ENCODE results near the gene TWIST1.

The TWIST1 gene

DNA sequence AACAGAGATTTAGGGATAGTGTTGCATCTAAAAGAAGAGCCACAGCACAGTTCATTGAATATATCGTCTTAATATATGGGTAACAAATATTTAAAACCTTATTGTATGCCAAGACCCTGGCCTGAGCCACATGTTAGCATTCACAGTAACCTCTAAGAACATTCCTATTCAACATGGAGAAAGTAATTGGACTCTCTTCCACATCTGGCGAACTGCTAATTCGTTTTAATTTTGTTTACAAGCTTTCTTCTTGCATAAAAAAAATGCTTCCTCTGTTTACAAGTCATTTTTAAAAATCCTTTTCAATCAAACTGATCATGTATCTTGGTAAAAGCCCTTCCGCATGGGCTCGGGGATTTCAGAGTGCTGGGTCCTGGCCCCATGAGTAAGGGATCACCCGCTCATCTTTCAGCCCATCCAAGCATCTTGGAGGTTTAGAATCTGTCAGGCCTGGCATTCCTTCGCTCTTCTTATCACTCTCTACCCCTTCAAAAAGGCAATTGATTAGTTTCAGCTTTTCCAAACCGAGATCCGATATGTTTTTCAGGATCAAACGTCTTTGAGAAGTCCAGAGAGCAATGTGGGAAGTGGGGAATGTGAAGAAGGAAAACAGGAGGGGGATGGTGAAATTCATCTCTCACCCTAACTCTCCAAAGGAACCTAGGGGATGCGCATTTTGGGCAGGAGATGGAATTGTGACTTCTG is 7.3 kb downstream of the TWIST1 start:
- TF ChIP-seq, protein P1, sequence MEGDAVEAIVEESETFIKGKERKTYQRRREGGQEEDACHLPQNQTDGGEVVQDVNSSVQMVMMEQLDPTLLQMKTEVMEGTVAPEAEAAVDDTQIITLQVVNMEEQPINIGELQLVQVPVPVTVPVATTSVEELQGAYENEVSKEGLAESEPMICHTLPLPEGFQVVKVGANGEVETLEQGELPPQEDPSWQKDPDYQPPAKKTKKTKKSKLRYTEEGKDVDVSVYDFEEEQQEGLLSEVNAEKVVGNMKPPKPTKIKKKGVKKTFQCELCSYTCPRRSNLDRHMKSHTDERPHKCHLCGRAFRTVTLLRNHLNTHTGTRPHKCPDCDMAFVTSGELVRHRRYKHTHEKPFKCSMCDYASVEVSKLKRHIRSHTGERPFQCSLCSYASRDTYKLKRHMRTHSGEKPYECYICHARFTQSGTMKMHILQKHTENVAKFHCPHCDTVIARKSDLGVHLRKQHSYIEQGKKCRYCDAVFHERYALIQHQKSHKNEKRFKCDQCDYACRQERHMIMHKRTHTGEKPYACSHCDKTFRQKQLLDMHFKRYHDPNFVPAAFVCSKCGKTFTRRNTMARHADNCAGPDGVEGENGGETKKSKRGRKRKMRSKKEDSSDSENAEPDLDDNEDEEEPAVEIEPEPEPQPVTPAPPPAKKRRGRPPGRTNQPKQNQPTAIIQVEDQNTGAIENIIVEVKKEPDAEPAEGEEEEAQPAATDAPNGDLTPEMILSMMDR (IDR thresholded peaks at IDR 0.05; ENCODE audit: borderline replicate concordance, control extremely low read depth, extremely low read depth, insufficient read depth, missing control alignments), result no peak
- in situ Hi-C loops (cut with MboI; ENCODE audit: low sequenced_read_pairs, unreplicated experiment), result loop anchor here (25.0 kb wide), 2 partner anchors 552 to 1677 kb away; partner anchors contain the start of gene SP8
- DNase-seq (ENCODE audit: low spot score), result no peak

DNA sequence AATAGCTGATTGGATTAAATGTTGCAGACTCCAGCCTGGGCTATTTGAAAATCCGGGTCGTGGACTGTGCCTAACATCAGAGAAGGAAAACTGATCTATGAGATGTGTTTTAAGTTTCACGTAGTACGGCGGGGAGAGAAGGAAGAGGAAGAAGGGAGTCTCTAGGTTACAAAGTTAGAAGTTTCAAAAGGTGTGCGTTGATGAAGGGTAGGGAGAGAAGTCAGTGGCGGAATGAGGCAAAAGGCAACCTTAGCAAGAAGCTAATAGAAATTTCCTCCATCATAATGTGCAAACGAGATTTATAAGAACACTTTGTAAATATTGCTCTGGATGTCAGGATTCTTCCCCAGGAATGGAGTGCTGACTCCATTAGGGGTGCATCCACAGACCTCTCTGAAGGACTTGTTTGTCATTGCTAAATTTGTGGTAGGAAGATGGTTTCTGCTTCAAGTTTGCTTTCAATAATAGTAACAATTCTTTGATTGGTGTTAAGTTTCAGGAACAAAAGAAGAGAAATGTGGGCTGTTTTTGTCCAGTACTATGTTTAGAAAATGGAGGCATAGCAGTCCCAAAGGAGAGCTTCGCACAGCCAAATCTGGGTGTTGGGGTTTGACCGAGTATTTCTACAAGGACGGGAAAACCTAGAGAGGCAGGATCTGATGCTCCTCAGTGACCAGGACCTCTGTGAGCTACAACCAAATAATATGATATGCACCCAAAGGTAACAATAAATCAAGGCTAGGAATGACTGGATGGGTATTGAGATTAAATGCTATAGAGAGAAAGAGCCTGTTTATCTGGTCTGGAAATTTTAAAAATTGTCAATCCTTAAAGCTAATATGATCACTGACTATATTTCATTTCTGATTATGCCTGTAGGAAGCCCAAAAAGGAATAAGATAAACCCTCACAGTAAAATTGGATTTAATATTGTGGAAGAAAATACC is 8.2 kb downstream of the TWIST1 start:
- DNase-seq (ENCODE audit: low spot score), result no peak
- in situ Hi-C loops (cut with MboI; ENCODE audit: low sequenced_read_pairs, unreplicated experiment), result loop anchor here (25.0 kb wide), 2 partner anchors 553 to 1678 kb away; partner anchors contain the start of gene SP8
- TF ChIP-seq, protein P1 (IDR thresholded peaks at IDR 0.05; ENCODE audit: borderline replicate concordance, control extremely low read depth, extremely low read depth, insufficient read depth, missing control alignments), result no peak

DNA sequence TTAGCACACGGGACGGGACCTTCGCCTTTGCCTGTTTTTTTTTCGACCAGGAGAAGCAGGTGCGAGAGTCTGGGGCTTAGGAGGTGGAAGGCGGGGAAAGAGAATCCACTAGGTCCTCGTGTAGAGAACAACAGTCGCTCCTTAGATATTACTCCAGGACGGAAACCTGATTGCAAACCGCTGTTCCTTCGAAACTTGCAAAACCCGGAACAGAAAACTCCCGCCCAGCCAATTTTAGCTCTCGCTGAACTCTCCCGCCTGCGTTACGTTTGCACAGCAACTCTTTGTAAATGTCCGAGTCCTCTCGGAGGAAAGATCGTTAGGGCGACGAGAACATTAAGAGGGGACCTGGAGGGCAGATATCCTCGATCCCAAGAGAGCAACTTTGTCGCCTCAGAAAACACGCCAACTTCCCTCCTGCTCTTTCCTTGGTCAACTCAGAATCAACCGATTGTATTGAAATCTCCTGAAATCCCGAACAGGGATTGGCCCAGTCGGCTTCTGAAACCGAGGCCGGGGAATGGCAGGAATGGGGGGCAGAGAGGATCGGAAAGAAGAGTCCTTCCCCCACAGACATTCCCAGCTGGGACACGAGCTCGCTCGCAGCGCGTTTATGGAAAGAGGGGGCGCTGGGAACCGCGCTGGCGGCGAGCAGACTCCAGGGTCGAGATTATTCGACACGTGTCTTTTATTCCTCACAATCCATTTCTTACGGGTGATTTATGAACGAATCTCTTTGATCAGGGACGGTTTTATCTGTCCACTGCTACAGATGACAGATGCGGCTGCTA is 9.9 kb downstream of the TWIST1 start:
- TF ChIP-seq, protein P1 (IDR thresholded peaks at IDR 0.05; ENCODE audit: borderline replicate concordance, control extremely low read depth, extremely low read depth, insufficient read depth, missing control alignments), result no peak
- DNase-seq (ENCODE audit: low spot score), result no peak
- in situ Hi-C loops (cut with MboI; ENCODE audit: low sequenced_read_pairs, unreplicated experiment), result loop anchor here (25.0 kb wide), 2 partner anchors 555 to 1680 kb away; partner anchors contain the start of gene SP8

DNA sequence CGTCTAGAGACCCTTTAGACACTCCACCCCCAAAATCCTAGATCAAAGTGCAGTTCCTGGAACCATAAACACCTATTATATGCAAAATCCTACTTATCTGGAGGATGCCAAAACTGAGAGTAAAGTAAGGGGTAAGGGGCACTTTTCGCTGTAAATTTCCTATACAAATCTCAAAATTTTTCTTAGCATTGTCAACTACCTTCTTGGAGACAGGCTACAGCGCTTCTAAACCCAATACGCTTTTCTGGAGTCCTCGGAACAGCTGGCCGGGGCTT is 10.4 kb downstream of the TWIST1 start:
- in situ Hi-C loops (cut with MboI; ENCODE audit: low sequenced_read_pairs, unreplicated experiment), result loop anchor here (25.0 kb wide), 2 partner anchors 555 to 1680 kb away; partner anchors contain the start of gene SP8
- DNase-seq (ENCODE audit: low spot score), result no peak
- TF ChIP-seq, protein P1 (IDR thresholded peaks at IDR 0.05; ENCODE audit: borderline replicate concordance, control extremely low read depth, extremely low read depth, insufficient read depth, missing control alignments), result no peak

DNA sequence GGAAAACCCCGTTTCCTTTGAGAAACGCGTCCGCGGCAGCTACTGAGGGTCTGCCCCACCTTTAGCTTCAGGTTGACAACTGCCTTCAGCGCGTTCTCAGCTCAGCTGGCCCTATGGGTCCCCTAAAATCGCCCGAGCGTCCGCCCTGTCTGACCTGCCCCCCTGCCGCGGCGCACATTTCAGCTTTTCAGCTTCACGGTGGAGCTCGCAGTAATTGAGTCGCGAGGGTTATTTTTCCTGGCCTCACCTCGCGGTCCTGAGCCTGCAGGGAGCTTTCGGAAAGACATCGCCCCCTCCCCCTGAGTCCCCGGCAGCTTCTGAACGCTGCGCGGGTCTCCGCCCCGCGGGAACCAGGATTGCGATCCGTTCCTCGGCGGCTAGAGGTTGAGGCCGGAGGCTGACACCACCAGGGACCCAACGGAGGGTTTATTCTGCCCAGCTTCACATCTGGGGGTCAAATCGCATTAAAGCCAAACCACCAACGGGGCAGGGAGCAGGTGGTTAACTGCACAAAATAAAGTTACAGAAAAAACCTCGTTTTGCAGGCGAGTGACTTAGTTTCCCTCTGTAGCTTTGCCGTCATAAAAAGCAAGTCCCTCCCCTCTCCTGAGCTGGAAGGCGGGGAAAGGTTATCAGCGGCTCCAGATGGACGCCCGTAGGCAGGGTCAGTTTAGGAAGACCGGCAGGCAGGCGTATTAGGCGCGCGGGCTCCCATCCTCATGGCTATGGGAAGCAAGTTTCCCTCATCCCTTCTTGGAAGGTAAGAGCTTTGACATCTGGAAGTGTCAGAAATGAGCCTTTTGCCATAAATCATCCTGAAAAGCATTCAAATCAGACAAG is 11.0 kb downstream of the TWIST1 start:
- in situ Hi-C loops (cut with MboI; ENCODE audit: low sequenced_read_pairs, unreplicated experiment), result loop anchor here (25.0 kb wide), 2 partner anchors 556 to 1681 kb away; partner anchors contain the start of gene SP8
- DNase-seq (ENCODE audit: low spot score), result no peak

More for the DNA sequence above, 11.0 kb downstream of the TWIST1 start:
- TF ChIP-seq, protein P1 (IDR thresholded peaks at IDR 0.05; ENCODE audit: borderline replicate concordance, control extremely low read depth, extremely low read depth, insufficient read depth, missing control alignments), result no peak

Measured in GM13976 (cell line).